GM19239 (cell line): ENCODE data around the gene KRT7.

ENCODE experiments used
- DNase-seq: peaks from one replicate; pipeline ENCODE4 v3.0.0; 2011; ENCODE audit warnings: low spot score; ENCODE audit not compliant: insufficient read length
- FAIRE-seq: peaks from 2 replicates; lab custom pipeline; 2011; peaks lifted over from hg19 to GRCh38; lab: Jason Lieb, UNC

KRT7 gene

DNA sequence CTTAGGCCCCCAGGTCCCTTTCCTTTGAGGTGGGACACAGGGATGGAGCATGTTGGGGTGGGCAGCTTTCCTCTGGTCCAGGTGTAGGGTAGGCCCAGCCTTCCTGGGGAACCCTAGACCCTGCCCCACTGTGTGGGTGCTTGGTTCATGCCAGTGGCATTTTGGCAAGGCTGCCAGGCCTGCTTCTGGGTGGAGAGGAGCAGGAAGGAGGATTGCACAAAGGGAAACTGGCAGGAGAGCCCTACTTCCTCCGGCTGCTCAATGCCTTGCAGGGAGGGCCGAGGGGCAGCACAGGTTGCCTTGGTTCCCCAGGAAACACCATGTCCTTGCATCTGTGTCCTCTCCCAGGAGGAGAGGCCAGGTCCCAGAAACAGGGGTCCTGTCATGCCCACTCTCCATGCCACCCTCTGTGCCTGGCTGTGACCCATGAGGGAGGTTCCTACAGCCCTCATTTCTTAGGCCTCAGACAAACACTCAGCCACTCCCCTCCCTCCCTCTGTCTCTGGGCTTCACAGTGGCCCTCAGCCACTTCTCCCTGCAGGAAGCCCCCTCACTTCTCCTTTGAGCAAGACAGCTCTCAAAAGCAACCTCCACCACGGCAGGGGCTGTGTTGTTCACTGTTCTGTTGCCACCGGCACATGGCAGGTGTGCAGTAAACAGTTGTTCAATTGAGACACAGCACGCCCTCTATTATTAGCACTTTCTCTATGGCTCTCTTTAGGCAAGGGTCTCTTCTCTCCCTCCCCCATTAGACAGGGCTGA, 34.4 kb upstream of the KRT7 start:
- DNase-seq, result no peak
- FAIRE-seq, result no peak

GRCh38 chr12:52199294-52199919, 33.6 kb upstream of the KRT7 start:
- no peak for DNase-seq

GRCh38 chr12:52200086-52200780, 32.8 kb upstream of the KRT7 start:
- DNase-seq (no peak), FAIRE-seq (no peak)

More at GRCh38 chr12:52199294-52199919, 33.6 kb upstream of the KRT7 start:
- FAIRE-seq, result no peak

DNA sequence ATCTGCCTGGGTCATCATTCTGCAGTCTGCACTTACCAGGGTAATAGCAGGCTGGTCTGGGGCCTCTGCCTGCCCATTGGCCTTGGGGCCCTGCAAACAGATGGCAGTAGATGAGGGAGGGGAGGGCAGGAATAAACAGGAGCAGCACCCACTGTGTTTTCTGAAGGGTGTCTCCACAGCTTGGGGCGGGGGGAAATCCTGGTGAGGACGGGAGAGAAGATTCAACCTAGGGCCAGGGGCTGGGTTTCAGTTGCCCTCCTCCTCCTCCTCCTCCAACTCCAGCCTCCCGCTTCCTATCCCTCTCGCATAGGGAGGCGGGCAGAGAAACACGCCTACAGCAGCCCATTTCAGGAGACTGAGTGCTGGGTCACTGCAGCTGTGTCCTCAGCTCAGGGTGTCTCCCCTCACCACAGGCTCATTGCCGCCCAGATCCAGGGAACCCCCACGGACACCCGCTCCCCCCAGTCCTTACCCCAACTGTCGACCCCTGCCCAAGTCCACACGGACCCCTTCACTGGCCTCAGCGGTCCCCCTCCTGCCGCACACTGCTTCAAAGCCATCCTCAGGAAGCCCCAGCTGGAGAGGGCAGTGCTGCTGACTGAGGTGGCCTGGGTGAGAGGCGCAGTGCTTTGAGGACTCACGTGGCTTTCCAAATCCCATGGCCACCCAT, 32.1 kb upstream of the KRT7 start:
- no peak for DNase-seq
- no peak for FAIRE-seq

- FAIRE-seq (no peak), DNase-seq (no peak)
These were observed 31.6 kb upstream of the KRT7 start for GRCh38 chr12:52201451-52201839.

DNA sequence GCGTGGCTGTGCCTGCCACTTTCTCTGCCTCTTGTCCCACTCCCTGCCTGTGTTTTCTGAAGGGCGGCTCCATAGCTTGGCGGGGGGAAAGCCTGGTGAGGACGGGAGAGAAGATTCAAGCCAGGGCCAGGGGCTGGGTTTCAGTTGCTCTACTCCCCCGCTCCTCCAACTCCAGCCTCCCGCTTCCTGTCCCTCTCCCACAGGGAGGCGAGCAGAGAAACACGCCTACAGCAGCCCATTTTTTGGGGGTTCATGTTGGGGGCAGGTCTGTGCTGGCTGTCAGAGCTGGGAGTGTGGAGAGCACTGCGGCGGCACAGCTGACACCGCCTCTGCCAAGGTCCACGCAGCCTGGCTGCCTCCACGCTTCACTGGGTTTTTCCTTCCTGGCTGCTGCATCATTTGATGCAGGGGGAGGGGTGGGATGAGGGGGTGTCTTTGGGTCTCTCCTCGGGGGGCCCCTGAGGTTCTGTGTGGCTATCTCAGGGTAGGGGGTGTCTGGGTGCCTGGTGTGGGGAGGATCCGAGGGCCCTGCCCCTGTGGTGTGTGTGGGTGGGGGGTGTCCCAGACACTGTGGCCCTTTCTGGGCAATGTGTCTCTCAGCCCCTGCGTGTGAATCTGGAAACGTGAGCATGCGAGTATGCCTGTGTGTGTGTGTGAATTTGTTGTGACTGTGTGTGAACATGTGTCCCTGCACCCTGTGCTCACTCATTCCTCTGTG, 30.5 kb upstream of the KRT7 start:
- FAIRE-seq (no peak), DNase-seq (no peak)

GRCh38 chr12:52203079-52203921, 29.7 kb upstream of the KRT7 start:
- DNase-seq (no peak), FAIRE-seq (no peak)

- FAIRE-seq (no peak), DNase-seq (no peak)
These were observed 28.7 kb upstream of the KRT7 start for GRCh38 chr12:52204095-52204930.

DNA sequence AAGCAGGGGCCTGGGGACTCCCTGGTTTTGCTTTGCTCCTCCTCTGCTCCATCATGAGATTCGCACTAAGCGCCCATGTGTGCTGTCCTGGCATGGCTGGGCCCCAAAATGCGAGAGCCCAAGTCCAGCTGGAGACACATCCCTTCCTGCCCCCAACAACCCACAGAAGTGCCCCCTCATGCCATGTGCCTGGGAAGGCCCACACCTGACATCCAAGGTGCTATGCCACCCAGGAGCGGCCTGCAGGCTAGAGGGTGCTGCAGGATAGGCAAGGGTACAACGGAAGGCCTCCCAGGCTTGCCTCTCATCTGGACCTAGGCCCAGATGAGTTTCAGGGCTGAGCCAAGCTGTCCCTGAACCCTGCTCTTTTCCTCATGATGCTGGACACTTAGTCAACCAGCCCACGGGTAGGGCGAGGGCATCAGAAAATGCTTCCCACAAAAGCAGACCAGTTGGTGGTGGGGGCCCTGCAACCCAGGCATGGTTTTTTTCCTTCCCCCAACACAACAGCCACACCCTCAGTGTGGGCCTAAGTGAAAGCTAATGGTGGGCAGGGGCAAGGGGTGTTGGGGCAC, 28.0 kb upstream of the KRT7 start:
- FAIRE-seq (no peak), DNase-seq (no peak)

DNA sequence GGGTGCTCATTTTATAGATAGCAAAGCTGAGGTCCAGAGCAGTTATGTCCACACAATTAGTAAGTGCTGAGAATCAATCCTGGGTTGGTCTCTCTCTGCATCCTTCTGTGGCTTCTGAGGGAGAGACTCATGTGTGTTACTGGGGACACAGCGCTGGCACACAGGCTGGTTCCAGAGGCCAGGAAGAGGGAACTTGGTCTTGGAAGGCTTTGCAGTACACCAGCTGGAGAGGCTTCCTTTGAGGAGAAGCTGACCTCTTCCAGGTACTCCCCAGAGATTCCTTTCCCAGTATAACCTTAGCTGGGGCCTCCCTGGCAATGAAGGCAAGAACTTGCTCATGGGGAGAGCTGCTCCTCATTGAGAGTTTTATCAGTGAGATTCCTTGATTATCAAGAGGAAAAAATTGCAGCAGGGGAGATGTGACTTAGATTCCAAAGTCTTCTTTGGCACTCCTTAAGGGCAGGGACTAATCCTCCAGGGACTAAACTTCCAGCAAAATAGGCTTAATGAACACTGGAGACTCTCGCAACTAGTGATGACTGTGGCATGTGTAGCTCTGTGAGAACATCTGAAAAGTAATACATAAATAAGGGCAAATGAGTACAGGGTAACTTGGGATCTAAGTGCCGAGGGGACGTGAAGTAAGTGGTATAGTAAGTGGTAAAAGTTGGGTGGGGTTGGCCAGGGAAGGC, 27.3 kb upstream of the KRT7 start:
- FAIRE-seq (no peak), DNase-seq (no peak)

- DNase-seq (no peak), FAIRE-seq (no peak)
These were observed 26.6 kb upstream of the KRT7 start for GRCh38 chr12:52206304-52207040.

DNA sequence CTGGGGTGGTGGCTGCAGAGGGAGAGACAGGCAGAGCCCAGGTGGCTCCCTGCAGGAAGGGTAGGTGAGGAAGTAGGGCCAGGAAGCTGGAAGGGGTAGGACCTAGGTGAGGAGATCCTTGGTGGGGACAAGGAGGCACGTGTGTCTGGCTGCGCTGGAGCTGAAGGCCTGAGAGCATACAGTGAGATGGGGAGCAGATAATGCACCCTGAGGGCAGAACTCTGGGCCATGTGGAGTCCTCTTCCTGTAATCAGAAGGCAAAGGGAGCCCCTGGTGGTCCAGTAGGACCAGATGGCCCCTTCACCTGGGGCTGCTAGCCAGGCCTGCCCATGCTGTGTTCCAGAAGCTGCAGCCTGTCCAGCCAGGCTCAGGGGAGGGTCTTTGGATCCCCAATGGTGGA, 25.9 kb upstream of the KRT7 start:
- no peak for FAIRE-seq
- no peak for DNase-seq

DNA sequence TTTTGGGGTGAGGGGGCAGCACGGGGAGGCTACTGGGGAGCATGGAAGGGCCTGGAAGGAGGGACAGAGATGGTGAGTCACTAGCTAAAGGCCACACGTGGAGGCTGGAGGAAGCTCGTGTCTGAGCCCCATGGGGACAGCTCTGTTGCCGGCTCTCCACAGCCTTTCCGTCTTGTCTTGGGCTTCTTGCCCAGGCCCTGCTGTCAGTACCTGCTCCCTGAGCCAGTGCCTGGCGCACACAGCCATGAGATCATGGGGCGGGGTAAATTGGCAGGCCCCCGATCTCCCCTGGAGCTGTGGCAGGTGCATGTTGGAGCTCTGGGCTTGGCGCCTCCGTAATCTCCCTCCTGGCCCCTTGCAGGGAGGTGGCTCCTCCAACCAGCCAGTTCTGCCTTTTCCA, 25.1 kb upstream of the KRT7 start:
- DNase-seq, result no peak
- no peak for FAIRE-seq

- no peak for DNase-seq
- FAIRE-seq, result no peak
These were observed 24.4 kb upstream of the KRT7 start for GRCh38 chr12:52208424-52209165.

- DNase-seq (no peak), FAIRE-seq (no peak)
These were observed 23.7 kb upstream of the KRT7 start for GRCh38 chr12:52209321-52209720.

GRCh38 chr12:52210186-52210924, 22.7 kb upstream of the KRT7 start:
- no peak for FAIRE-seq
- no peak for DNase-seq
